ENCODE data around the gene LRRC47.

The LRRC47 gene

DNA sequence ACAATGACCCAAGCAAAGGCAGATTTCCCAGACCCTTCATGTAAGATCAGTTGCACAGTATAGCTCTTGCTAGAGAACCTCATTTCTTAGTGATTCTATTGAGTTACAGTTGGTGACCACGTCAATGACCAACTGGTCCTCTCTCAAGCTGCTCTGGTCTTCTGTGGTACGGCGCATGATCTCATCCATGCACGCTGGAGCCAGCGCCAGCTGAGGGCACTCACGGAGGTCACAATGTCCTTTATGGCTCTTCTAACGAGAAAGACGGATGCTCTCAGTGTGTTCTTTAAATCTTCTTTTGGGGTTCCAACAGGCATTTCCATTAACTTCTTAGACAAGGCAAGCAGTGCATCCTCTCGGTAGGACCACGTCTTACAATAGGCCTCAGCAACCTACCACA, 38.4 kb upstream of the LRRC47 start:
- FAIRE-seq (no peak), DNase-seq (ENCODE audit: insufficient read length, low spot score) (no peak)
- TF ChIP-seq, protein P1, sequence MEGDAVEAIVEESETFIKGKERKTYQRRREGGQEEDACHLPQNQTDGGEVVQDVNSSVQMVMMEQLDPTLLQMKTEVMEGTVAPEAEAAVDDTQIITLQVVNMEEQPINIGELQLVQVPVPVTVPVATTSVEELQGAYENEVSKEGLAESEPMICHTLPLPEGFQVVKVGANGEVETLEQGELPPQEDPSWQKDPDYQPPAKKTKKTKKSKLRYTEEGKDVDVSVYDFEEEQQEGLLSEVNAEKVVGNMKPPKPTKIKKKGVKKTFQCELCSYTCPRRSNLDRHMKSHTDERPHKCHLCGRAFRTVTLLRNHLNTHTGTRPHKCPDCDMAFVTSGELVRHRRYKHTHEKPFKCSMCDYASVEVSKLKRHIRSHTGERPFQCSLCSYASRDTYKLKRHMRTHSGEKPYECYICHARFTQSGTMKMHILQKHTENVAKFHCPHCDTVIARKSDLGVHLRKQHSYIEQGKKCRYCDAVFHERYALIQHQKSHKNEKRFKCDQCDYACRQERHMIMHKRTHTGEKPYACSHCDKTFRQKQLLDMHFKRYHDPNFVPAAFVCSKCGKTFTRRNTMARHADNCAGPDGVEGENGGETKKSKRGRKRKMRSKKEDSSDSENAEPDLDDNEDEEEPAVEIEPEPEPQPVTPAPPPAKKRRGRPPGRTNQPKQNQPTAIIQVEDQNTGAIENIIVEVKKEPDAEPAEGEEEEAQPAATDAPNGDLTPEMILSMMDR (IDR thresholded peaks at IDR 0.05; ENCODE audit: insufficient read depth, missing control alignments) = no peak

DNA sequence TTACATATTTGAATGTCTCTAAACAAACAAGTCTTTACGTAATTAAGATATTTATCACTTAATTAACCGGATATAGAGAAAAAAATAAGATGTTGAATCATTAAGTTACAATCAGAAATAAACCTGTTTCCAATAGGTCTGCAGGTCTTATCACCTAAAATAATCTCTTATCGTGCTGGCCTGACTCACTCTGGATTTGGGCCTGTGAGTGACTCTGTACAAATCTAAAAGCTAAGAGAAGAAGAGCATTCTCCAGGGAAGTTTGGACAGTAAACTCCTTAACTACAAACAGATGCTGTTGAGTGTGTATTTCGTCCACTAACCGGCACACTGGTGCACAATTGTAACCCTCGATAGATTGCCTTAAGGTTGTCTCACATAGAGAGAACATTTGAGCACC, 35.4 kb upstream of the LRRC47 start:
- FAIRE-seq (no peak), DNase-seq (ENCODE audit: insufficient read length, low spot score) (no peak)
- TF ChIP-seq, protein P1 (IDR thresholded peaks at IDR 0.05; ENCODE audit: insufficient read depth, missing control alignments) = no peak

DNA sequence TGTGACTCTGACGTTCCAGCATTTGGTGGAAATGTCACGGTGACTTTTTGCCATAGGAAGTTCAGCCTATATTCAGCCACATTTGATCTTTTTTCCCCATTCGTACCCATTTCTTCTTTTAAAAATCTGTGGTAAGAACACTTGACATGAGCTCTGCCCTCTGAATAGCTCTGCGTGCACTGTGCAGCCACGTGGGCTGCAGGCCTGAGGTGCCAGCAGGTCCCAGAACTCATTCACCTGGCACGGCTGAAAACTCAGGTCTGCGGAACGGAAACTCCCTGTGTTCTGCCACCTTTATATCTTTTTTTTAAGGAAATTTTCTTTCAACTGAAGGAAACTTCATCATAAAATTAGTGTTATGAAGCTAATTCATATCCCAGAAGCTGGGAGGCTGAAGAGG, 32.1 kb upstream of the LRRC47 start:
- FAIRE-seq (no peak), DNase-seq (ENCODE audit: insufficient read length, low spot score) (no peak)
- TF ChIP-seq, protein P1 (IDR thresholded peaks at IDR 0.05; ENCODE audit: insufficient read depth, missing control alignments) = no peak

DNA sequence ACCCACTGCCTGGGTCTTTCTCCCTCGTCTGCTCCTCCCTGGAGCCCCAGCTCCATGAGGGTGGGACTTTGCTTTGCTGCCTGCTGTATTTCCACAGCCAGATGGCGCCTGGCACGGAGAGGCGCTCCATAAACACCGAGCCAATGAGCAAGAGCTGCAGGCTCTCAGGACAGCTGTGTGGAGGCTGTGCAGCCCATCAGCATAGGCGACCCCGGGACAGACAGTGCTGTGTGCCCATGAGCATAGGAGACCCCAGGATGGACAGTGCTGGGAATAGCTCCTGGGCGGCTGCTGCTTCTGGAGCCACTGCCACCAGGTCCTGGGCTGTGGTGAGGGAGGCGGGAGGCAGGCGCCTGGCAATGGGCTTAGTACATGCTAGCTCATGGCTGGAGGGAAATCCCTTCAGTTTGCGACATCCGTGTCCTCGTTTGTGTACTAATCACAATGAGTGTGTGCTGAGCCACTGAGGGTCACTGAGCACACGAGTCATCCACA, 31.6 kb upstream of the LRRC47 start:
- FAIRE-seq (no peak), DNase-seq (ENCODE audit: insufficient read length, low spot score) (no peak)
- TF ChIP-seq, protein P1 (IDR thresholded peaks at IDR 0.05; ENCODE audit: insufficient read depth, missing control alignments) = no peak

DNA sequence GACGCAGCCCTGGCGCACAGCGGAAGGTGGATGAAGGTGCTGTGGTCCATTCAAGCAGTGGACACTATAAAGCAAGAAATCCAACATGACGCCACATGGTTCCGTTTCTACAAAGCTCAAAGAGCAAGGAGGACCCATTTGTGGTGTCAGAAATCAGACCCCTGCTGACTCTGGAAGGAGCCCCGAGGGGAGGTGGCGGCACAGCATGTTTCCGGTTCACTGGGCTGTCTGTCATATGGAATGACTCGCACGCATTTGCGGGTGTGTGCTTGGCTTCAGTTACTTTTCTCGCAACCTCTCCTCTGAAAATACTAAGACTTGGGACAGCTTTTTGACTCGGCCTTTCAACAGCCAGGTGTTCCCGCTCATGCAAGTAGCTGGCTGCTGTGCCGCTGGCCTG, 29.1 kb upstream of the LRRC47 start:
- FAIRE-seq = no peak
- no peak for DNase-seq (ENCODE audit: insufficient read length, low spot score)
- TF ChIP-seq, protein P1 (IDR thresholded peaks at IDR 0.05; ENCODE audit: insufficient read depth, missing control alignments) = no peak

DNA sequence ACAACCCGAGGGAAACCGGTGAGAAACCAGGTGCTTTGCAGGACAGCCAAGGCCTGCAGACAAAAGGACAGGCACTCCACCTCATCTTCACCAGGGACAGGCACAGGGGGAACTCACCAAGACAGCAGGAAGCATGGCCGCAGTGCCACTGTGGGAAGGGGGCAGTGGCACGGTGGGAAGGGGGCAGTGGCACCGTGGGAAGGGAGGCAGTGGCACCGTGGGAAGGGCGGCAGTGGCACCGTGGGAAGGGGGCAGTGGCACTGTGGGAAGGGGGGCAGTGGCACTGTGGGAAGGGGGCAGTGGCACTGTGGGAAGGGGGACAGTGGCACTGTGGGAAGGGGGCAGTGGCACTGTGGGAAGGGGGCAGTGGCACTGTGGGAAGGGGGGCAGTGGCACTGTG, 28.4 kb upstream of the LRRC47 start:
- FAIRE-seq = no peak
- TF ChIP-seq, protein P1 (IDR thresholded peaks at IDR 0.05; ENCODE audit: insufficient read depth, missing control alignments) = no peak

DNA sequence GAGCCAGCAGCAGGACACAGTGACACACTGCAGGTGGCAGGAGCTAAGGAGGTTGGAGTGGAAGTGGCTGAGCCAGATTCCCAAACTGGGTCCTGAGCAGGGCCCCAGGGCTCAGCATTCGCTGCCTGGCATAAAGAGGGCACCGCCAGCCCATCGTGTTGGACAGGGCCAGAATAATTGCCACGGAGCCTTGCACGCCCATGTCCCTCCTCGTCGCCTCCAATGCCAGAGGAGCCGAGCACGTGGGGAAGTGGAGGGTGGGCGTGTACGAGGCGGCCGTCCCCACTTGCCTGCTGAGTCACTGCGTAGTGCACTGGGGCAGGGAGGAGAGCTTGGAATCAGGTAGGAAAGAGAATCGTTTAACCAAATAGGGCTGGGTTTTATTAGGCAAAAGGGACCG, 26.1 kb upstream of the LRRC47 start:
- DNase-seq (ENCODE audit: insufficient read length, low spot score) (no peak), FAIRE-seq (no peak)
- TF ChIP-seq, protein P1 (IDR thresholded peaks at IDR 0.05; ENCODE audit: insufficient read depth, missing control alignments) = no peak

More for the DNA sequence above, 28.4 kb upstream of the LRRC47 start:
- no peak for DNase-seq (ENCODE audit: insufficient read length, low spot score)

All from D721Med (cell line).